ENCODE measurements around the gene TMEM132E.

Gene TMEM132E

GRCh38 chr17:34592002-34592401, 12.6 kb downstream of the TMEM132E start:
- TF ChIP-seq, protein P1, sequence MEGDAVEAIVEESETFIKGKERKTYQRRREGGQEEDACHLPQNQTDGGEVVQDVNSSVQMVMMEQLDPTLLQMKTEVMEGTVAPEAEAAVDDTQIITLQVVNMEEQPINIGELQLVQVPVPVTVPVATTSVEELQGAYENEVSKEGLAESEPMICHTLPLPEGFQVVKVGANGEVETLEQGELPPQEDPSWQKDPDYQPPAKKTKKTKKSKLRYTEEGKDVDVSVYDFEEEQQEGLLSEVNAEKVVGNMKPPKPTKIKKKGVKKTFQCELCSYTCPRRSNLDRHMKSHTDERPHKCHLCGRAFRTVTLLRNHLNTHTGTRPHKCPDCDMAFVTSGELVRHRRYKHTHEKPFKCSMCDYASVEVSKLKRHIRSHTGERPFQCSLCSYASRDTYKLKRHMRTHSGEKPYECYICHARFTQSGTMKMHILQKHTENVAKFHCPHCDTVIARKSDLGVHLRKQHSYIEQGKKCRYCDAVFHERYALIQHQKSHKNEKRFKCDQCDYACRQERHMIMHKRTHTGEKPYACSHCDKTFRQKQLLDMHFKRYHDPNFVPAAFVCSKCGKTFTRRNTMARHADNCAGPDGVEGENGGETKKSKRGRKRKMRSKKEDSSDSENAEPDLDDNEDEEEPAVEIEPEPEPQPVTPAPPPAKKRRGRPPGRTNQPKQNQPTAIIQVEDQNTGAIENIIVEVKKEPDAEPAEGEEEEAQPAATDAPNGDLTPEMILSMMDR (IDR thresholded peaks at IDR 0.05; ENCODE audit: low read depth, low read length, missing control alignments), result no peak
- no peak overlapping the region for H3K4me3 ChIP-seq (ENCODE audit: low read depth, low read length)
- in situ Hi-C loops (cut with HindIII; ENCODE audit: low sequenced_read_pairs), result no loop called here
- DNase-seq (ENCODE audit: low read depth), result no peak

DNA sequence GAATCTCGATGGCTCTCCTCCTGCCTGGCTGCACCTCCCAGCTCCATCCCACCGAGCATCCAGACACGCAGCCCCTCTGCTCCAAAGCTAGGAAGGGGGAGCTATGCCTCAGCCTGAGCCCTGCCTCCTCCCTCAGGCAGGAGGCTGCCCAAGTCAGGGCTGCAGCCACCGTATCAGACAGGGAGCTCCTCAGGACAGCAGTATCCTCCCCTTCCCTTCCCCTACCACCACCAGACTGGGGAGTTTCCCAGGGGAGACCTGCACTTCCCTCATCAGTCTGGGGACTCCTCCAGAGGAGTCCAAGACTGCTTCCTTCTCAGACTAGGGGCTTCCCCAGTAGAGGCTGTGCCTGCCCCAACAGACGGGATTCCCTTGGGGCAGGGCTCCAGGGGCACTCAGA, 17.5 kb downstream of the TMEM132E start:
- in situ Hi-C loops (cut with HindIII; ENCODE audit: low sequenced_read_pairs), result no loop called here
- DNase-seq (ENCODE audit: low read depth), result no peak
- TF ChIP-seq, protein P1 (IDR thresholded peaks at IDR 0.05; ENCODE audit: low read depth, low read length, missing control alignments), result no peak
- H3K4me3 ChIP-seq (ENCODE audit: low read depth, low read length), result no peak overlapping the region

- in situ Hi-C loops (cut with HindIII; ENCODE audit: low sequenced_read_pairs), result no loop called here
- TF ChIP-seq, protein P1 (IDR thresholded peaks at IDR 0.05; ENCODE audit: low read depth, low read length, missing control alignments), result no peak
Observed at GRCh38 chr17:34598161-34598776, 18.9 kb downstream of the TMEM132E start.

DNA sequence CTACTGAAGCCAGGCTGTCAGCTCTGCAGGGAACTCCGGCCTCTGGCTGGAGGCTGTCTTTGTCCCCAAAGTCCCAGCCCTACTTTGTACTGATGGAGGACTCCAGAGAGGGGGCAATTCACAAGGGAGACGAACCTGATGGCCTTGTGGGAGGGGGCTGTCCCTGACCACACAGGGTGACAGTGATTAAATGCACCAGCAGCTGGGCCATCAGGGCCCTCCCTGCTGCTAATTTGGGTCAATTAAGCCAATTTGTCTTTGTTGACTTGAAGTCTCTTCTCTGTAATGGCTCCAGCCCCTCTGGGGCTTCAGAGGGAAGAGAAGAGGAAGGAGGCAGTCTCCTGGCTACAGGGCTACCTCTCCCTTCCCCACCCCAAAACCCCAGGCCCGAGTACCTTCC, 22.0 kb downstream of the TMEM132E start:
- DNase-seq (ENCODE audit: low read depth), result no peak
- no peak overlapping the region for H3K4me3 ChIP-seq (ENCODE audit: low read depth, low read length)
- TF ChIP-seq, protein P1 (IDR thresholded peaks at IDR 0.05; ENCODE audit: low read depth, low read length, missing control alignments), result no peak
- in situ Hi-C loops (cut with HindIII; ENCODE audit: low sequenced_read_pairs), result no loop called here

More at GRCh38 chr17:34598161-34598776, 18.9 kb downstream of the TMEM132E start:
- no peak for DNase-seq (ENCODE audit: low read depth)
- no peak overlapping the region for H3K4me3 ChIP-seq (ENCODE audit: low read depth, low read length)

- TF ChIP-seq, protein P1 (IDR thresholded peaks at IDR 0.05; ENCODE audit: low read depth, low read length, missing control alignments), result no peak
- no peak overlapping the region for H3K4me3 ChIP-seq (ENCODE audit: low read depth, low read length)
- in situ Hi-C loops (cut with HindIII; ENCODE audit: low sequenced_read_pairs), result no loop called here
- DNase-seq (ENCODE audit: low read depth), result no peak
Observed at GRCh38 chr17:34603974-34604373, 24.6 kb downstream of the TMEM132E start.

DNA sequence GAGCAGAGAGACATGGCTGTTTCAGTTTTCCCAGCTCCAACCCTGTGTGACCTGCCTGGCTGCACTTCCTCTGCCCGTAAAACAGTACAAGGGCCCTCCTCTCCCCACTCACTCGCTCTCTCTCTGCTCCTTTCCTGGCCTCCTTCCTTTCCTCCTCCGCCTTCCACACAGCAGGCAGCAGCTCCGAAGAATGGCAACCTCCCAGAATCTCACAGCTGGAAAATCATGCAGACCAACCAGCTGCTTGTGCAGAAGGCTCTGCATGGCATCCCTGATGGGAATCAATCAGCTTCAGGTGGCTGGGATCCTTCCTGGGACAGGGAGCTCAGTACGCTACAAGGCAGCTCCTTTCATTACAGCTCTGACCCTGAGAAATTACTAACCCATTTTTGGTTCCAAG, 27.4 kb downstream of the TMEM132E start:
- no peak for DNase-seq (ENCODE audit: low read depth)
- TF ChIP-seq, protein P1 (IDR thresholded peaks at IDR 0.05; ENCODE audit: low read depth, low read length, missing control alignments), result no peak
- H3K4me3 ChIP-seq (ENCODE audit: low read depth, low read length), result no peak overlapping the region
- in situ Hi-C loops (cut with HindIII; ENCODE audit: low sequenced_read_pairs), result no loop called here
